Brain microvascular endothelial cell (primary cell): ENCODE measurements around the gene TMEM41A.

Source experiments
- DNase-seq: peaks from one replicate; pipeline ENCODE4 v3.0.0-alpha.2; 2020
- H3K27ac ChIP-seq: fragments of 250-450 bp; sonication (Bioruptor Pico); 2 replicates; pipeline ENCODE4 v1.5.1; 2020; ENCODE audit warnings: mild to moderate bottlenecking, moderate library complexity
- H3K27me3 ChIP-seq: fragments of 250-450 bp; sonication (Bioruptor Pico); replicated peaks from 2 replicates; pipeline ENCODE4 v1.5.1; 2020; ENCODE audit warnings: mild to moderate bottlenecking
- H3K36me3 ChIP-seq: fragments of 250-450 bp; sonication (Bioruptor Pico); replicated peaks from 2 replicates; pipeline ENCODE4 v1.5.1; 2020; ENCODE audit warnings: mild to moderate bottlenecking
- H3K4me3 ChIP-seq: 2 replicates; pipeline ENCODE4 v1.5.1; 2011; ENCODE audit warnings: low read depth, mild to moderate bottlenecking, control low read depth, low read length, moderate library complexity
- in situ Hi-C: cut with HindIII; loops from 2 replicates; pipeline ENCODE4 v1.10.0; 2017; ENCODE audit warnings: low sequenced_read_pairs, low pct_ligation_motif_present
- TF ChIP-seq, protein P1 (sequence below): IDR thresholded peaks from 2 replicates; pipeline ENCODE4 v1.5.1; 2011; ENCODE audit warnings: low read depth, mild to moderate bottlenecking, moderate library complexity, low read length, control low read depth, inconsistent platforms; ENCODE audit errors: missing control alignments

Gene TMEM41A

DNA sequence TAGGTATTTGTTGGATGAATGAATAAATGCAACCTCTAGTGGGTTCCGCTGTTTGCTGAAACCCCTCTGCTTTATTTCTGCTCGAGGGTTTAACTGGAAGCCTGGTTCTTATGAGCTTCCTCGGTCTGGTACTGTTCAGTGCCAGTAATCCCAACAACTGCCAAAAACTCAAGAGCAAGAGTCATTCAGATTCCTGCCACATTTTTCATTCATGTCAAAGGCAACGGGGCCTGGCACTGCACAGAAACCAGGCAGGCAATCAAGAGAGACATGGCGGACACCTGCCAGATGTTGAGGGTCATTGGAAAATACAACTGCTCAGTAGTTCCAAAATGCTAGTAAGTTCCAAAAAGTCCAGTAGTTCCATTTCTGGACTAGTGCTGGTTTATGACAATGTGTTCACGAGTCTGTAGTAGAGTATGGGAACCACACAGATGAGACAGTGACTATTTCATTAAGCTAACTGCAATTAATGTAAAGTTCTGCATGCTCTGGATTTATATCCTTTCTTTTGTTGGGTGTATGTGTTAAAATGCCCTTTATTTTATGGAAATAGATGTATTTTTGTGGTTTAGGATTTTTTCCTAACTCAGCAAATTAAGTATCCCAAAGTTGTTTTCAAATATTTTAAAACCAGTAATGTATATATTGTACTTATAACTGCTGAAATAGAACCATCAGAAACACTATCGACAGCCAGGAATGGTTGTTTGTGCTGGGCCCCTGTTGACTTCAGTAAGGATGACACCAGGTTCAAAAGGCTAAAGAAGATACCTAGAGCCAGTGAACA lies 22.7 kb upstream of the TMEM41A start:
- DNase-seq = no peak
- Histone ChIP-seq H3K27me3 (peaks cover 4% of the 10 kb centered on the region), H3K27ac (no peak overlapping the region), H3K36me3 (no peaks in the 10 kb centered on the region), H3K4me3 (no peak overlapping the region)
- TF ChIP-seq, protein P1, sequence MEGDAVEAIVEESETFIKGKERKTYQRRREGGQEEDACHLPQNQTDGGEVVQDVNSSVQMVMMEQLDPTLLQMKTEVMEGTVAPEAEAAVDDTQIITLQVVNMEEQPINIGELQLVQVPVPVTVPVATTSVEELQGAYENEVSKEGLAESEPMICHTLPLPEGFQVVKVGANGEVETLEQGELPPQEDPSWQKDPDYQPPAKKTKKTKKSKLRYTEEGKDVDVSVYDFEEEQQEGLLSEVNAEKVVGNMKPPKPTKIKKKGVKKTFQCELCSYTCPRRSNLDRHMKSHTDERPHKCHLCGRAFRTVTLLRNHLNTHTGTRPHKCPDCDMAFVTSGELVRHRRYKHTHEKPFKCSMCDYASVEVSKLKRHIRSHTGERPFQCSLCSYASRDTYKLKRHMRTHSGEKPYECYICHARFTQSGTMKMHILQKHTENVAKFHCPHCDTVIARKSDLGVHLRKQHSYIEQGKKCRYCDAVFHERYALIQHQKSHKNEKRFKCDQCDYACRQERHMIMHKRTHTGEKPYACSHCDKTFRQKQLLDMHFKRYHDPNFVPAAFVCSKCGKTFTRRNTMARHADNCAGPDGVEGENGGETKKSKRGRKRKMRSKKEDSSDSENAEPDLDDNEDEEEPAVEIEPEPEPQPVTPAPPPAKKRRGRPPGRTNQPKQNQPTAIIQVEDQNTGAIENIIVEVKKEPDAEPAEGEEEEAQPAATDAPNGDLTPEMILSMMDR = no peak
- in situ Hi-C loops = no loop called here

DNA sequence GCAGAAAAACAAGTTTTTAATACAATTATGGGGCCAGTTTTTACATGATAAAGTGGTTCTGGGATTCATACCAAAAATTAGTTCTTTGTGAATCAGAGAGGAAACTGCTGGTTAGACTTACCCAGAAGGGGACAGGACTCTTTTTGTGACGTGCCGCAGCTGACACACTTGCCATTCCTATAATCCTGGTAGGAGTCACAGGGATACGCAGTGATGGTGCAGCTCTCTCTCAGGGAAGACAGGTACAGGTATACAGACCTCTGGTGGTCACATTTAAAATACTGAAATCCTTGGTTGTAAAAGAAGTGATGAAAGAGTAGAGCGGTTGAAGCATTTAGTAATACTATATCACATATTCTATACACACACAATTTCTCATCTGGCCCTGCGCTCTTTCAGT lies 20.2 kb upstream of the TMEM41A start:
- TF ChIP-seq, protein P1 = no peak
- in situ Hi-C loops = no loop called here
- DNase-seq = no peak
- no peak overlapping the region for H3K27ac ChIP-seq
- peaks cover 4% of the 10 kb centered on the region for H3K27me3 ChIP-seq
- no peaks in the 10 kb centered on the region for H3K36me3 ChIP-seq
- no peak overlapping the region for H3K4me3 ChIP-seq

DNA sequence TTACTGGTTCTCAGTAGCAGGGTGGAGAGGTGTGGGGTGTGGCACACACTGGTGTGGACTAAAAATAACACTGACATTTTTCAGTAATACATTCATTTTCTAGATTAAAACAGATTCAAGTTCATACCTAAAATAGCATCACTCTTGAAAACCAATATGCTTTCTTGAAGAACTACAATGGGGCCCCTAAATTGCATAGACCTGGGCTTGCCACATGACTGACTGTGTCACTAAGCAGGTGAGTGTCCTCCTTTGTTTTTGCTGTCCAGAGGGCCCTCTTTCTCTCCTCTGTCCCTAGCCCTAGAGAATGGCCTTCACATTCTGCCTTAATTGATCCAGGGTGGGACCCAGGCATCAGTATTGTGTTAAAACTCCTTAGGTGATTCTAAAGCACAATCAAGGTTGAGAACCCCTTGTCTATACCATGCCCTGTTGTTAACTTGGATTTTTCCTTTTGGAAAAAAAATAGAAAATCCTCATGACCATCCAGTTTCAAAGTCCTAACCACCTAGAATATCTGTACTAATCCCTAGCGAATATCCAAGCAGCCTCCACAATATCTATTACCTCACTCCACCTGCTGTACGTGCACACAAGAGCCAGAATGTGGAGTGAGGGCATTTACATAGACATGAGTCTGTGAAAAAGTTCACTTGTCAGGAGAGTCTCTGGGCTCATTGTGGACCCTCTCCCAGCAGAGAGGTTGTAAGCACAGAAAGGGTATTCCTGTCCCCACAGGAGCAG lies 18.7 kb upstream of the TMEM41A start:
- no peaks in the 10 kb centered on the region for H3K36me3 ChIP-seq
- TF ChIP-seq, protein P1 = no peak
- no peak for DNase-seq
- no peak overlapping the region for H3K27ac ChIP-seq
- in situ Hi-C loops = no loop called here
- no peak overlapping the region for H3K4me3 ChIP-seq
- H3K27me3 ChIP-seq = peaks cover 4% of the 10 kb centered on the region

DNA sequence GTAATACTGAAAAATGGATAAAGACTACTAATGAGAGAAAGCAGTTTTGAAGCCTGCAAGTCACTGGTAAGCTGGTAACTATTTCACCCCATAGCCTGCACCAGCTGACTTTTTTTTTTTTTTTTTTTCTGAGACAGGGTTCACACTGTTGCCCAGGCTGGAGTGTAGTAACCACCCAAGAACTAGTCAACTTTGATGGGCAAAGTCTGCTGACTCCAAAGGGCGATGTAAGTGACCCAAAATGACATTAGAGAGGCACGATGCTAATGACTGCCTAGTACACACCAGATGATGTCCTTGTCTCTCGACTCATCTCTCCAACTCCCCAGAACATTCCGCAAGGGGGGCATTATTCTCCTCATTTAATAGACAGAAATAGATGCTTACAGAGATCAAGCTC lies 12.9 kb upstream of the TMEM41A start:
- no peak for DNase-seq
- Histone ChIP-seq H3K27ac (no peak overlapping the region), H3K36me3 (no peaks in the 10 kb centered on the region), H3K27me3 (no peaks in the 10 kb centered on the region), H3K4me3 (no peak overlapping the region)
- in situ Hi-C loops = no loop called here
- TF ChIP-seq, protein P1 = no peak

DNA sequence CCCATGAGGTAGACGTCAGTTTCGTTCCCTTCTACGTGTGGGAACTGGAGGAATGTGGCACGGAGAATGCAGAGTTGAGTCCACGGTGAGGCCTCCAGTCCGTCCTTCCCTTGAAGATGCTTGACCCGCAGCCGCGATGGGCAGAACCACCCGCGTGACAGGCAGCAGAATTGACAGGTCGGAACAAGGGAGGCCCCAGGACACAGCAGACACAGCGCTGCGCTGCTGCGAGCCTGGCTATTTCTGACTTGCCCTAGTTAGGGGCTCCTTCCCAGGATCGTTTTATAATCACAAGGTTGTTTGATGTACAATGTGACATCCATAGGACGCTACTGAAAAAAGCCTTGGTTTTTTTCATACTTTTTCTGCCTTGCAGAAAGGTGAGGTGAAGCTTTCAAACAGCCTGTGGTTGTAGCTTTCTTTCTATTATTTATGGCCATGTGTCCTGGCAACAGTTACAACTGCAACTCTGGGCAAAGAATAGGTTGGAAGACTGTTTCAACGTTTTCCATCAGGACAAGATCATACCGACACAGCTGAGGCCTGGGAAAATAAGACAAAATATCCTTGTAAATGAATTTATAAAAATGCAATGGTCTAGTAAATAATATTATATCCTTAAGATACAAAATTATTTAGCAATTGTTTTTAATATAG lies 9.6 kb upstream of the TMEM41A start:
- H3K4me3 ChIP-seq = no peak overlapping the region
- TF ChIP-seq, protein P1 = no peak
- no peak overlapping the region for H3K27ac ChIP-seq
- no peaks in the 10 kb centered on the region for H3K36me3 ChIP-seq
- DNase-seq = no peak
- in situ Hi-C loops = no loop called here
- H3K27me3 ChIP-seq = no peaks in the 10 kb centered on the region
